ENCODE results near the gene TMEM109. TPM values are rescaled to one million over a fixed set of nuclear protein-coding genes. Genes with fewer than 3 reads are reported as not detected.

The TMEM109 gene
- total RNA-seq, 1 experiment from 2014 or later: 26.8 TPM

- H3K9me3 Mint-ChIP-seq: no peaks in the 10 kb centered on the region
- H3K27ac Mint-ChIP-seq: no peak overlapping the region
- H3K27me3 Mint-ChIP-seq (ENCODE audit: low read depth): no peaks in the 10 kb centered on the region; the same call in 1 of the 2 replicates
- ATAC-seq (peak; percentile 56), DNase-seq (ENCODE audit: low spot score) (no peak)
- TF ChIP-seq RELA (CRISPR knock-in tag; IDR thresholded peaks at IDR 0.05; ENCODE audit: borderline replicate concordance) (no peak), FOXP1 (CRISPR knock-in tag; IDR thresholded peaks at IDR 0.05; ENCODE audit: borderline replicate concordance) (0 out of 2 replicates have a peak, but pooled peaks have one; percentile 11), USF1 (CRISPR knock-in tag; IDR thresholded peaks at IDR 0.05) (no peak), ESRRA (CRISPR knock-in tag; IDR thresholded peaks at IDR 0.05; ENCODE audit: borderline replicate concordance) (no peak), ZNF121 (CRISPR knock-in tag; IDR thresholded peaks at IDR 0.05) (no peak)
- CTCF ChIA-PET: interaction anchor here (0.6 to 1.8 kb wide), 8 partner anchors 9 to 891 kb away, joined by 3 to 7 read pairs (median 3); partner anchors contain the start of genes SLC15A3 and TMEM109
- H3K36me3 Mint-ChIP-seq: peaks cover 16% of the 10 kb centered on the region
- H3K4me3 Mint-ChIP-seq: peak overlapping the region; percentile 65
- H3K4me1 Mint-ChIP-seq: peaks cover 20% of the 10 kb centered on the region
- POLR2A ChIA-PET: interaction anchor here (0.9 to 1.2 kb wide), 3 partner anchors 8 to 16 kb away, joined by 3 to 11 read pairs (median 8); partner anchors contain the start of gene TMEM109
Observed at GRCh38 chr11:60923800-60924109, 9.8 kb downstream of the TMEM109 start.

GRCh38 chr11:60924110-60924905 is 10.3 kb downstream of the TMEM109 start, which contains the start of gene TMEM132A:
TMEM132A (plus strand) TSS chr11:60924460; CDS start chr11:60924634, 174 bp downstream.
- Mint-ChIP-seq H3K27me3 (ENCODE audit: low read depth) (no peaks in the 10 kb centered on the region; the same call in 1 of the 2 replicates), H3K36me3 (peaks cover 16% of the 10 kb centered on the region), H3K4me3 (peak within 1 kb of the TSS; percentile 88), H3K4me1 (peaks cover 20% of the 10 kb centered on the region), H3K27ac (no peak within 1 kb of the TSS), H3K9me3 (no peaks in the 10 kb centered on the region)
- ATAC-seq (peak; percentile 83), DNase-seq (ENCODE audit: low spot score) (peak; percentile 85)
- POLR2A ChIA-PET: interaction anchor here (0.9 to 1.2 kb wide), 3 partner anchors 9 to 15 kb away, joined by 3 to 11 read pairs (median 8); partner anchors contain the start of gene TMEM109
- CTCF ChIA-PET: interaction anchor here (0.6 to 1.8 kb wide), 8 partner anchors 9 to 891 kb away, joined by 3 to 7 read pairs (median 3); partner anchors contain the start of genes SLC15A3 and TMEM109
- TF ChIP-seq FOXK1 (CRISPR knock-in tag; IDR thresholded peaks at IDR 0.05) (peak; percentile 76; the same call in 1 of the 2 replicates), RORB (CRISPR knock-in tag; IDR thresholded peaks at IDR 0.05) (no peak), TP53 (CRISPR knock-in tag; IDR thresholded peaks at IDR 0.05) (peak; percentile 36; the same call in 1 of the 2 replicates), ZNF281 (CRISPR knock-in tag; IDR thresholded peaks at IDR 0.05) (peak; percentile 35; the same call in 1 of the 2 replicates), MAX (CRISPR knock-in tag; IDR thresholded peaks at IDR 0.05) (peak; percentile 85), E2F1 (CRISPR knock-in tag; IDR thresholded peaks at IDR 0.05) (no peak), NFYB (CRISPR knock-in tag; conservative IDR thresholded peaks at IDR 0.05; ENCODE audit: low read depth) (no peak), FOXP4 (CRISPR knock-in tag; IDR thresholded peaks at IDR 0.05) (0 out of 2 replicates have a peak, but pooled peaks have one; percentile 61), ATF2 (CRISPR knock-in tag; IDR thresholded peaks at IDR 0.05; ENCODE audit: borderline replicate concordance, low read depth) (no peak), SP1 (CRISPR knock-in tag; conservative IDR thresholded peaks at IDR 0.05) (peak; percentile 60), FOXP1 (CRISPR knock-in tag; IDR thresholded peaks at IDR 0.05; ENCODE audit: borderline replicate concordance) (peak; percentile 12; the same call in 1 of the 2 replicates), ERG (CRISPR knock-in tag; IDR thresholded peaks at IDR 0.05) (no peak), TEAD1 (CRISPR knock-in tag; IDR thresholded peaks at IDR 0.05) (peak; percentile 64; the same call in 1 of the 2 replicates)
